Measurements from ENCODE around the gene ADAM23.

DNA sequence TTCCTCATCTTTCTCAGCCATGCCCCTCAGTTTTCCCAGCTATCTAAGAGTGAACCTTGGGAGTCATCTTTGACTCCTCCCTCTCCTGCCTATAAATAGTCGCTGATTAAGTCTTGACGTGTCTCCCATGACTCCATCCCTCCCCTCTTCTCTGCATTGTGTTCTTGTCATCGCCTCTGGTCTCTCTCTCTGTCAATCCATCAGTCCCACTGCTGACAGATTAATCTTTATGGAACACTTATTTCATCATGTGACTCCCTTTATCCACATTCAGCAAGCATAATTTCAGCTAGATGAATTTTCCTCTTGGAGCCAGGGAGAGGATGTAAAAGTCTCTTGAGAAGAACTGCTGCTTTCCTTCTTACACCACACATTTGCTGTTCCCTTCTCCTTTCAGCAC is 9.4 kb downstream of the ADAM23 start:
- TF ChIP-seq, protein P1, sequence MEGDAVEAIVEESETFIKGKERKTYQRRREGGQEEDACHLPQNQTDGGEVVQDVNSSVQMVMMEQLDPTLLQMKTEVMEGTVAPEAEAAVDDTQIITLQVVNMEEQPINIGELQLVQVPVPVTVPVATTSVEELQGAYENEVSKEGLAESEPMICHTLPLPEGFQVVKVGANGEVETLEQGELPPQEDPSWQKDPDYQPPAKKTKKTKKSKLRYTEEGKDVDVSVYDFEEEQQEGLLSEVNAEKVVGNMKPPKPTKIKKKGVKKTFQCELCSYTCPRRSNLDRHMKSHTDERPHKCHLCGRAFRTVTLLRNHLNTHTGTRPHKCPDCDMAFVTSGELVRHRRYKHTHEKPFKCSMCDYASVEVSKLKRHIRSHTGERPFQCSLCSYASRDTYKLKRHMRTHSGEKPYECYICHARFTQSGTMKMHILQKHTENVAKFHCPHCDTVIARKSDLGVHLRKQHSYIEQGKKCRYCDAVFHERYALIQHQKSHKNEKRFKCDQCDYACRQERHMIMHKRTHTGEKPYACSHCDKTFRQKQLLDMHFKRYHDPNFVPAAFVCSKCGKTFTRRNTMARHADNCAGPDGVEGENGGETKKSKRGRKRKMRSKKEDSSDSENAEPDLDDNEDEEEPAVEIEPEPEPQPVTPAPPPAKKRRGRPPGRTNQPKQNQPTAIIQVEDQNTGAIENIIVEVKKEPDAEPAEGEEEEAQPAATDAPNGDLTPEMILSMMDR (IDR thresholded peaks at IDR 0.05; ENCODE audit: low read length), result no peak
- TF ChIP-seq EZH2 (IDR thresholded peaks at IDR 0.05; ENCODE audit: borderline replicate concordance, low read length), result no peak
